AG09309 (cell line): ENCODE results near the gene PPME1.

Experiments
- DNase-seq: peaks from one replicate; pipeline ENCODE4 v3.0.0-alpha.2; 2010; ENCODE audit warnings: low read depth
- H3K4me3 ChIP-seq: 2 replicates; pipeline ENCODE4 v1.5.1; 2011; ENCODE audit warnings: mild to moderate bottlenecking, low read depth, low read length, moderate library complexity; ENCODE audit not compliant: control insufficient read depth
- CTCF ChIP-seq: IDR thresholded peaks from 2 replicates; pipeline ENCODE4 v1.5.1; 2011; ENCODE audit warnings: mild to moderate bottlenecking, low read depth, low read length, inconsistent platforms; ENCODE audit not compliant: insufficient read depth, control insufficient read depth; ENCODE audit errors: missing control alignments

Gene PPME1

GRCh38 chr11:74203966-74204365 is 32.9 kb downstream of the PPME1 start:
- no peak for TF ChIP-seq CTCF
- no peak overlapping the region for H3K4me3 ChIP-seq
- no peak for DNase-seq

- DNase-seq = no peak
- H3K4me3 ChIP-seq = no peak overlapping the region
- no peak for TF ChIP-seq CTCF
Observed at GRCh38 chr11:74204701-74205100, 33.6 kb downstream of the PPME1 start.

- no peak for TF ChIP-seq CTCF
- H3K4me3 ChIP-seq = no peak overlapping the region
- DNase-seq = no peak
Observed at GRCh38 chr11:74205181-74205580, 34.1 kb downstream of the PPME1 start.

- no peak for DNase-seq
- no peak overlapping the region for H3K4me3 ChIP-seq
- TF ChIP-seq CTCF = no peak
Observed at GRCh38 chr11:74206746-74207145, 35.7 kb downstream of the PPME1 start.

- TF ChIP-seq CTCF = no peak
- no peak for DNase-seq
- H3K4me3 ChIP-seq = no peak overlapping the region
Observed at GRCh38 chr11:74208507-74208906, 37.4 kb downstream of the PPME1 start.

GRCh38 chr11:74212533-74212932 is 41.4 kb downstream of the PPME1 start:
- no peak for TF ChIP-seq CTCF
- DNase-seq = no peak
- H3K4me3 ChIP-seq = no peak overlapping the region

DNA sequence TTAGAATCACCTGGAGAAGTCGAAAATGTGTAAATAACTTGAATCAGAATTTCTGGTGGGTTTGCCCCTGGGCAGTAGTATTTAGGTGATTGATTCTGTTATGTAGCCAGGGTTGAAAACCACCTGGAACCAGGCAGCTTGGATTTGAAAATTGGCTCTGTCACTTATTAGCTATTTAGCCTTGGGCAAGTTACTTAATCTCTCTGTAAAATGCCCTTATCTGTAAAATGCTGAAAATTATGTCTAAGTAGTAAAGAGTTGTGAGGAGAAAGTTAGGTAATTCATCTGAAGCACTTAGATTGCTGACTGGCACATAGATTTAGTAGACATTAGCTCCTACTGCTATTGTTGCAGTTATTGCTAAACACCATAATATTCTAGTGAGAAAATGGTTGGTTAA is 49.3 kb downstream of the PPME1 start:
- no peak for DNase-seq
- TF ChIP-seq CTCF = no peak
- no peak overlapping the region for H3K4me3 ChIP-seq
